Activated T-helper 9 cell treated with anti-CD3 and anti-CD28 coated beads, Interleukin-2, amount 50 U/mL, for 16 hours (primary cell): ENCODE results near the gene APBA1.

Source experiments
- DNase-seq: peaks from one replicate; pipeline ENCODE4 v3.0.0-alpha.2; 2020; ENCODE audit warnings: low read depth

The APBA1 gene

GRCh38 chr9:69397384-69398214 lies 274.6 kb downstream of the APBA1 start:
- no peak for DNase-seq

GRCh38 chr9:69396759-69397158 lies 275.4 kb downstream of the APBA1 start:
- DNase-seq = no peak

GRCh38 chr9:69395718-69396117 lies 276.5 kb downstream of the APBA1 start:
- no peak for DNase-seq

- no peak for DNase-seq
These were observed 278.7 kb downstream of the APBA1 start for GRCh38 chr9:69393425-69393824.

GRCh38 chr9:69392826-69393225 lies 279.3 kb downstream of the APBA1 start:
- no peak for DNase-seq

- no peak for DNase-seq
These were observed 280.2 kb downstream of the APBA1 start for GRCh38 chr9:69391946-69392345.

GRCh38 chr9:69391487-69391886 lies 280.7 kb downstream of the APBA1 start:
- no peak for DNase-seq

GRCh38 chr9:69389437-69389995 lies 282.7 kb downstream of the APBA1 start:
- no peak for DNase-seq

- no peak for DNase-seq
These were observed 283.6 kb downstream of the APBA1 start for GRCh38 chr9:69388596-69388995.

- DNase-seq = no peak
These were observed 285.5 kb downstream of the APBA1 start for GRCh38 chr9:69386651-69387050.

- no peak for DNase-seq
These were observed 286.6 kb downstream of the APBA1 start for GRCh38 chr9:69385581-69386033.

GRCh38 chr9:69382135-69382534 lies 290.0 kb downstream of the APBA1 start:
- no peak for DNase-seq

- DNase-seq = no peak
These were observed 291.4 kb downstream of the APBA1 start for GRCh38 chr9:69380811-69381210.

- no peak for DNase-seq
These were observed 291.9 kb downstream of the APBA1 start for GRCh38 chr9:69380301-69380700.

GRCh38 chr9:69379270-69379982 lies 292.7 kb downstream of the APBA1 start:
- DNase-seq = no peak

- DNase-seq = no peak
These were observed 294.2 kb downstream of the APBA1 start for GRCh38 chr9:69377981-69378380.
